Mucosa of rectum (tissue), 2 donors: ENCODE measurements around the gene GPX5.

Experiments used
- H3K27ac ChIP-seq, 2 donors: one replicate each; pipeline ENCODE4 v1.7.0; 2013; ENCODE audit warnings: inconsistent platforms in 2 of 2, low read depth in 2 of 2, low read length in 2 of 2
- H3K27me3 ChIP-seq, 2 donors: one replicate each; pipeline ENCODE4 v1.7.0; 2013; ENCODE audit warnings: low read length in 2 of 2; ENCODE audit not compliant: control insufficient read depth in 2 of 2, insufficient read depth in 2 of 2
- H3K36me3 ChIP-seq, 2 donors: one replicate each; pipeline ENCODE4 v1.7.0; 2013; ENCODE audit warnings: low read length in 2 of 2; ENCODE audit not compliant: control insufficient read depth in 2 of 2, insufficient read depth in 2 of 2
- H3K4me1 ChIP-seq, 2 donors: one replicate each; pipeline ENCODE4 v1.7.0; 2013; ENCODE audit warnings: low read length in 2 of 2, mild to moderate bottlenecking in 1 of 2; ENCODE audit not compliant: control insufficient read depth in 2 of 2, insufficient read depth in 2 of 2
- H3K4me3 ChIP-seq, 2 donors: one replicate each; pipeline ENCODE4 v1.7.0; 2013; ENCODE audit warnings: low read length in 2 of 2
- H3K9ac ChIP-seq, 2 donors: one replicate each; pipeline ENCODE4 v1.7.0; 2013; ENCODE audit warnings: low read length in 2 of 2, low read depth in 1 of 2, mild to moderate bottlenecking in 1 of 2
- H3K9me3 ChIP-seq, 2 donors: one replicate each; pipeline ENCODE4 v1.7.0; 2013; ENCODE audit warnings: low read length in 2 of 2; ENCODE audit not compliant: control insufficient read depth in 2 of 2
- donor health status: healthy.
- donor health status: Normal muscosa, but diverticular disease.

The GPX5 gene

GRCh38 chr6:28553986-28554881, 28.6 kb downstream of the GPX5 start:
- Histone ChIP-seq H3K9ac (no peak overlapping the region), H3K27me3 (peaks cover 7 to 11% of the 10 kb centered on the region in 2 donors), H3K4me3 (no peak overlapping the region), H3K36me3 (no peaks in the 10 kb centered on the region), H3K4me1 (no peaks in the 10 kb centered on the region), H3K27ac (no peak overlapping the region), H3K9me3 (no peaks in the 10 kb centered on the region)

- H3K9ac ChIP-seq = no peak overlapping the region
- no peaks in the 10 kb centered on the region for H3K9me3 ChIP-seq
- no peaks in the 10 kb centered on the region for H3K4me1 ChIP-seq
- no peak overlapping the region for H3K27ac ChIP-seq
- no peaks in the 10 kb centered on the region for H3K36me3 ChIP-seq
- peaks cover 2 to 11% of the 10 kb centered on the region in 2 donors for H3K27me3 ChIP-seq
- H3K4me3 ChIP-seq = no peak overlapping the region
Observed at GRCh38 chr6:28555136-28555535, 29.5 kb downstream of the GPX5 start.

GRCh38 chr6:28558629-28559028, 32.9 kb downstream of the GPX5 start:
- Histone ChIP-seq H3K9me3 (no peaks in the 10 kb centered on the region), H3K4me1 (no peaks in the 10 kb centered on the region), H3K36me3 (no peaks in the 10 kb centered on the region), H3K27ac (no peak overlapping the region), H3K9ac (no peak overlapping the region), H3K4me3 (no peak overlapping the region), H3K27me3 (peaks cover 2% of the 10 kb centered on the region in 2 donors)

GRCh38 chr6:28563430-28564095, 37.9 kb downstream of the GPX5 start:
- Histone ChIP-seq H3K27me3 (no peaks in the 10 kb centered on the region), H3K4me1 (no peaks in the 10 kb centered on the region), H3K4me3 (no peak overlapping the region), H3K9ac (no peak overlapping the region), H3K27ac (no peak overlapping the region), H3K36me3 (no peaks in the 10 kb centered on the region), H3K9me3 (peaks cover 3 to 4% of the 10 kb centered on the region in 2 donors)

- no peaks in the 10 kb centered on the region for H3K36me3 ChIP-seq
- H3K4me3 ChIP-seq = no peak overlapping the region
- no peak overlapping the region for H3K9ac ChIP-seq
- H3K27me3 ChIP-seq = no peaks in the 10 kb centered on the region
- H3K9me3 ChIP-seq = peaks cover 3 to 4% of the 10 kb centered on the region in 2 donors
- H3K4me1 ChIP-seq = no peaks in the 10 kb centered on the region
- H3K27ac ChIP-seq = no peak overlapping the region
Observed at GRCh38 chr6:28565823-28566526, 40.3 kb downstream of the GPX5 start.

GRCh38 chr6:28566527-28567252, 41.0 kb downstream of the GPX5 start:
- no peaks in the 10 kb centered on the region for H3K27me3 ChIP-seq
- no peaks in the 10 kb centered on the region for H3K36me3 ChIP-seq
- no peak overlapping the region for H3K4me3 ChIP-seq
- no peak overlapping the region for H3K27ac ChIP-seq
- H3K9me3 ChIP-seq = peaks cover 3 to 4% of the 10 kb centered on the region in 2 donors
- H3K4me1 ChIP-seq = no peaks in the 10 kb centered on the region
- H3K9ac ChIP-seq = no peak overlapping the region

GRCh38 chr6:28567506-28567905, 41.8 kb downstream of the GPX5 start:
- Histone ChIP-seq H3K9ac (no peak overlapping the region), H3K9me3 (peaks cover 3 to 4% of the 10 kb centered on the region in 2 donors), H3K4me3 (no peak overlapping the region), H3K36me3 (no peaks in the 10 kb centered on the region), H3K27ac (no peak overlapping the region), H3K27me3 (no peaks in the 10 kb centered on the region), H3K4me1 (no peaks in the 10 kb centered on the region)

GRCh38 chr6:28568515-28569108, 42.9 kb downstream of the GPX5 start:
- Histone ChIP-seq H3K9me3 (peaks cover 3 to 4% of the 10 kb centered on the region in 2 donors), H3K4me3 (no peak overlapping the region), H3K9ac (no peak overlapping the region), H3K27ac (no peak overlapping the region), H3K36me3 (no peaks in the 10 kb centered on the region), H3K27me3 (no peaks in the 10 kb centered on the region), H3K4me1 (no peaks in the 10 kb centered on the region)

- peaks cover 3 to 4% of the 10 kb centered on the region in 2 donors for H3K9me3 ChIP-seq
- no peak overlapping the region for H3K9ac ChIP-seq
- no peaks in the 10 kb centered on the region for H3K4me1 ChIP-seq
- H3K36me3 ChIP-seq = no peaks in the 10 kb centered on the region
- H3K4me3 ChIP-seq = no peak overlapping the region
- no peaks in the 10 kb centered on the region for H3K27me3 ChIP-seq
- H3K27ac ChIP-seq = no peak overlapping the region
Observed at GRCh38 chr6:28569748-28570147, 44.1 kb downstream of the GPX5 start.
